ENCODE results near the gene RAP1GAP2. TPM values are rescaled to one million over a fixed set of nuclear protein-coding genes. Genes with fewer than 3 reads are reported as not detected.
A peak's percentile ranks its signal among the peaks of the same experiment; 100 is the strongest.
"Not testable (repeated sequence)": the region's sequence is repeated elsewhere in the genome, so short reads cannot be mapped to it uniquely, and the experiment has no call there.

RAP1GAP2 gene
- 5.7 TPM for total RNA-seq

DNA sequence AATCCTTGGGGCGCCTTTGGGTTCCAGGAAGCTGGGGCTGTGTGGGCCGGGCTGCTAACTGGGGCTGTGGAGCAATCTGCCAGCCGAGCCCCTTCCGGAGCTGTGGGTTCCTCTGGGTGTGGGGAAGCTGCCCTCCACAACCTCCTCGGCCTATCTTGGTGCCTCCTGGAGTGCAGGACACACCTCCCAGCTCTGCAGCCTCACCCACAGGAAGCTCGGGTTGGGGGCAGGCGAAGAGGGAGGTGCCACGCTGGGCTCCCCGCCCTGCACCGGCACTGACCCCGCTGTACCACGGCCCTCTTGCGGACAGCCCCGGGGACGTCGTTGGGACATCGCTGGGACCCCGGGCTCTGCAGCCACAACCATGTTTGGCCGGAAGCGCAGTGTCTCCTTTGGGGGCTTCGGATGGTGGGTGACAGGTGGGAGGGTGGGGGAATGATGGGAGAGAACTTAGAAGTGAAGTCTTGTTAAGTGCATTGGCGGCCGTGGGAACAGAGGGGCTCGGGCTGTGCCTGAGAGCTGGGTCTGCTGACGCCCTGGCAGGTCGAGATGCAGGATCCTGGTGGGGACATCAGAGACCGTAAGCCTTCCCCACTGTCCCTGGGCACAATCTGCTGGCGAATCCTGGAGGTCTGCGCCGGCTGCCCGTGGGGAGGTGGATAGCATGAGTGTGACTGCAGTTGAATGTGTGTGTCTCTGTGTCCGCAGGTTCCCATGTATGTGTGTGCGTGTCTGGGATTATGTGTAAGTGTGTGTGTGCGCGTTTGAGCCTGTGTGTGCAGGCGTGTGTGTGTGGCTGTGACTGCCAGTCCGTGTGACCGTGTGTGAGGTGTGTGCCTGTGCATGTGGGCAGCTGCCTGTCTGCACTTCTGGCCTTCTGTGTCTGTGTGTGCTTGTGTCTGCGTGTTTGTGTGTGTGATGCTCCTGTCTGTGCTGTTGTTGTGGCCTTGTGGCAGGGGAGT is at the start of gene RAP1GAP2:
Gene RAP1GAP2 (plus strand): TSS at position 275 of the 962 bp plus-strand sequence. CDS start 90 bp downstream, at position 365.
- DNase-seq, result no peak

DNA sequence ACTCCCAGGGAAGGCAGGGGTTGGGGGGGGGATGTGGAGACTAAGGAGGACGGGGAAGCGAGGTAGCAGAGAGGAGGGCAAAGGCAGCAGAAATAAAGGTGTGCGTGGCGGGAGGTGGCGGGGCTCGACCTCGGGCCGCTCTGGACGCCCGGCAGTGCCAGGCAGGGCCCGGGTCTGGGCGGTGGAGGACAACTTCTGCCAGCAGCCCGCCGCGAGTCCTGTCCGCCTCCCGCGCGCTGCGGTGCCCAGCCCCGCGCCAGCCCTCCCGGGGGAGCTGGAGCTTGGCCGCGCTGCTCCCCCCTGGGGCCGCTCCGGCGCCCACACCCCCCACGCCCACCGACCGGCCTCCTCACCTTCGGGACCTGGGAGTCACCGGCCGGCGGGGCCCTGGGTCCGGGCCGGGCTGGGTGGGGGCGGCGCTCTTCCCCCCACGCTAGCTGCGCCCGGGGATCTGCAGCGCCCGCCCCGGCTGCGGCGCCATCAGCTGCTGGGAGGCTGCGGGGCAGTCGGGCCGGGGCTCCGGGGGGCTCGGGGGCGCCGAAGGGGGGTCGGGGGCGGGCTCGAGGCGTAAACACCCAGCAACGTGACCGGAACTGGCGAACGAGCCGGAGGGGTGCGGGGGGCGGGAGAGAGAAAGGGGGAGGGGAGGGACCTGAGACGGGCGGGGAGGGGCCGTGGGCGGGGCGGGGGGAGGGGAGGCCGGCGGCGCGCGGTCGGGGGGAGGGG is 47.0 kb upstream of the RAP1GAP2 start, which contains the start of gene CCDC92B:
Gene CCDC92B (minus strand): TSS at position 595 of the 726 bp plus-strand sequence. CDS start 14,507 bp downstream, outside the sequence.
- no peak for DNase-seq

DNA sequence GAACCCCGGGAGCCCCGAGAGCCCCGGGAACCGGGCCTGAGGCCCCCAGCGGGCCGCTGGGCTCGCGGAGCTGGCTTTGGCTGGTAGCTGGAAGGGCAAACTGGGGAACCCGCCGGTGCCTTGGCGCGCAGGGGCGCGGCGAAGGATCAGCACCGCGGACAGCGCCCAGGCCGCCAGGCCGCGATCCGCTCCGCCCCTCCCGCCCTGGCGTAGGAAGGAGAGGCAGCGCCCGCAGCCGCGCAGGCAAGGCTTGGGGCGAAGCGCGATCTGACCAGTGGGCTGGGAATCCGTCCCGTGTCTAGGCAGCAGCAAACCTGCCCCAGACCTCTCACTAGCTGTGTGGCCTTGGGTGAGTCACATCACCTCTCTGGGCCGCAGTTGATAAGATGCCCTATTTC is 46.5 kb upstream of the RAP1GAP2 start:
- peak; percentile 85 for DNase-seq

DNA sequence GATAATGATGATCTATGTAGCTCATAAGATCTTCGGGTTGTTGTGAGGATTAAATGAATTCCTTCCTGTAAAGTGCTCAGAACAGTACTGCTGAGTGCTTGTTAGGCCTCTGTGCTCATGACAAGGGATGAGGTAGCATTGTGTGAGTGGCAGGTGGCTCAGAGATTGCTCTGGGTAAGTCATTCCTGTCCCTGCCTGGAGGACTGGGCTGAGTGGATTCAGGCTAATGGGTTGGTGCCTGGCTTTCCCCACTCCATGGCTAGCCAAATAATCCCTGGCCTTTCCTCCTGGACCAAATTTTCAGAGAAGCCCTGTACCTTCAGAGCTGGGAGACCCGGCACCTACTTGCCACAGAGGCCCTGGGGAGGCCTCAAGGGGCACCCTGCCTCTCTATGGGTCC is 45.5 kb upstream of the RAP1GAP2 start:
- DNase-seq, result no peak

DNA sequence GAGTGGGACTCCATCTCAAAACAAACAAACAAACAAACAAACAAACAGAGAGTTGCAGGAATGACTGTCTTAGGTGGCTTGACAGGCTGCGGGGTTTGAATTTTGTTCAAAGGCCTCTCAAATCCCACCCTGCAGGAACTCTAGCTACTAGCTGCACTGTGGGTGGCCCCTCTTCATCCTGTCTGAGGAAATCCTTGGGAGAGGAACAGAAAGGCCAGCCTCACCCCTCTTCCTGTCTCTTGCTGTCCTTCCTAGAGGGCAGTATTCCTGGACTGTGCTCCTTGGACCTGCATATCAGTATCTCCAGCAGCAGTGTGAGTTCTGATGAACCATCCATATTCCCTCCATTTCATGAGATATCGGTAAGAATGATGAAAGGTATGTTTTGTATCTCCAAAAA is 44.7 kb upstream of the RAP1GAP2 start:
- DNase-seq, result no peak

DNA sequence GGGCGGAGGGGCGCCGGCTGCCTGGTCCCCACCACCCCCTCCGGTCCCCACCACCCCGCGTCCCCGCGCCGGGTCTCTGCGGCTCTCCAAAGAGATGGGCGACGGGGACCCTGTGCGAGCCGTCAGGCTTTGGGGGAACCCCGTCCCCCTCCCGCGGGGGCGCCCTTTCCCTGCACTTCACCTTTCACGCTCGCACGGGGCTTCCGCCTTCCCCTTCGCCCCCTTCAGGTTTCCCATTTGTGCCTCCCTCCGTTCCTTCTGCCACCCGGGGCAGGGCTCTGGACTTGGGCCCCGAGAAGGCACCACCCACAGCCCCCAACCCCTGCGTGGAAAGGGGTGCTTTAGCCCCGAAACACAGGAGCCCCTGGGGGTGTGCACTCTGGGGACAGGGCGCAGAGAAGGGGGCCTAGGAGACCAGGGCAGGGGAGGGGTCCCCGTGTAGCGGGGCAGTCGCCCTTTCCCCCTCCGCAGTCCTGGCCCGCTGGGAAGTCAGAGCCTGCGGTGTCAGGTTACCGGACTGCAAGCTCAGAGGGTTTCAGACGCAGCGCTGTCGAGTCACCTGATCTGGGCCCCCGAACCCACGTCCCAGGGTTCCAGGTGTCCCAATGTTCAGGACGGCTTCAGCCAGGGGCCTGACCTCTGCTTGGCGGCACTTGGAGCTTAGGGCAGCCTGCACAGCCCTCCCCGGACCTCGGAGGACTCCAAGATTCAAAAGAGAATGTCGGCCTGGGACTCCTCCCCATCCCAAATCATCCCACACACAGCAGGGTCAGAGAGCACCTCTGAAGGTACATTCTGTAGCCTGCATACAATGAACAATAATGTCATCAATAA is 40.1 kb upstream of the RAP1GAP2 start:
- no peak for DNase-seq

DNA sequence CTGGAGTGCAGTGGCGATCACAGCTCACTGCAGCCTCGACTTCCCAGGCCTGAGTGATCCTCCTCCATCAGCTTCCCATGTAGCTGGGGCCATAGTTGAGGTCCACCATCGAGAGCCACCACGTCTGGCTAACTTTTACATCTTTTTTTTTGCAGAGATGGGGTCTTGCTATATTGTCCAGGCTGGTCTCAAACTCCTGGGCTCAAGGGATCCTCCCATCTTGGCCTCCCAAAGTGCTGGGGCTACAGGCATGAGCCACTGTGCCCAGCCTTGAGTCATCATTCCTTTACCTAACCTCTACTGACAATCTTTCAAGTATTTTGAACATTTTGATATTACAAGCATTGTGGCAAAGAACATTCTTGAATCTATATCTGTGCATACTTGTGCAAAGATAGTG is 37.4 kb upstream of the RAP1GAP2 start:
- no peak for DNase-seq

DNA sequence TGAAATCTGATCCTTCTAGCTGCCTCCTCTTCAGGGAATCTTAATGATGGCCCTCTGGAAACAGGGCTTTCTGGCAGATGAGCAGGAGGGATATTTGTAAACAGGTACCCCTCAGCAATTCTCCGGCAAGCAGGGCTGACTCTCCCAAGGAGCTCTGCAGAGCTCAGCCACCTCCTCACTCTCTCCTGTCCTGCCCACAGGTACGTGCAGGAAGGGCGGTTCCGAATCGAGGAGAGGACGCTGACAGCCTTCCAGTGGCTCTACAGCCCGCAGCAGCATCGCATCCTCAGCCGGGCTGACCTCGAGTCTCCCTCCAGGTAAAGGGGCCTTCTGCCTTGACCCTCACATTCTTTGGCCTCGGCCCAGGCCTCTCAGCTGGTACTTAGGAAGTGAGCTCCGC is 26.1 kb upstream of the RAP1GAP2 start:
- DNase-seq, result no peak

DNA sequence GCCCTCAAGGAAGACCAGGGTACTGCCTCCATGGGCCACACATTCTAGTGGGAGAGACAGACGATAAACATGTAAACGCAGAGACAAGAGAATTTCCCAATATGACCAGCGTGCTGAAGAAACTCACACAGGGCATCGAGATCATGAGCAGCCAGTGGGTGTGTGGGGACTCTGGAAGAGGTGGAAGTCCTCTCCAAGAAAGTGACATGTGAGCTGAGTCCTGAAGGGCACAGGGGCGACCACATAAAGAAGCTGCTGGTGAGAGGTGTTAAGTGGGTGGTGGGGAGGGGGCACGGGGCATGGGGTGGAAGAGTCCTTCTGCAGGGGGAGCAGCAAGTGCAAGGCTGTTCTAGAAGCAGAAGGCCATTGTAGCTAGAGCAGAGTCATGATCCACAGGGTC is 21.0 kb upstream of the RAP1GAP2 start:
- no peak for DNase-seq

DNA sequence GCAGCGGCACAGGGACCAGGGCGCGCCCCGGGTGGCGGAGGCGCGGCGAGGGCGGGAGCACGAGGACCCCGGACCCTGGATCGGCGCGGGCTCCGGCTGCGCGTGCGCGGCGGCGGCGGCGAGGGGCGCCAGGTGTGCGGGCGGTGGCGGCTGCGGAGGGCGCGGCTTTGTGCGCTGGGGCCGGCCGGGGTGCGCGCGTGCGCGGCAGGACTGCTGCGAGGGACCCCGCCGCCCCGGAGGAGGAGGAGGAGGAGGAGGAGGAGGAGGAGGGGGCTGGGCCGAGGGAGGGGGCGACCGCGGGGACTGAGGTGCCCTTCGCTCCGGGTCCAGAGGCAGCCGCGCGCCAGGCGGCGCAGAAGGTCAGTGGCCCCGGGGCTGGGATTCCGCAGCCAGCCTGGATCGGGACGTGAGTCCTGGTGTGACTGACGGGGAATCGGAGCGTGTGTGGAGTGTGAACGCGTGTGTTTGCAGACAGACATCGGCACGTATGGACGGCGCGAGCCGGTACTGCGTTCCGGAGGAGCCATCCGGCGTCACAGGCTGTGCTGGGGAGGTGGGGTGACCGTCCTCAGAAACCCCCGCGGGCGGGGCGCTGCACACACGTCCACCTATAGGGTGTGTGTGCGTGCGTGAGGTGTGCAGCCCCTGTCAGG is 19.5 kb upstream of the RAP1GAP2 start:
- DNase-seq, result peak; percentile 45

DNA sequence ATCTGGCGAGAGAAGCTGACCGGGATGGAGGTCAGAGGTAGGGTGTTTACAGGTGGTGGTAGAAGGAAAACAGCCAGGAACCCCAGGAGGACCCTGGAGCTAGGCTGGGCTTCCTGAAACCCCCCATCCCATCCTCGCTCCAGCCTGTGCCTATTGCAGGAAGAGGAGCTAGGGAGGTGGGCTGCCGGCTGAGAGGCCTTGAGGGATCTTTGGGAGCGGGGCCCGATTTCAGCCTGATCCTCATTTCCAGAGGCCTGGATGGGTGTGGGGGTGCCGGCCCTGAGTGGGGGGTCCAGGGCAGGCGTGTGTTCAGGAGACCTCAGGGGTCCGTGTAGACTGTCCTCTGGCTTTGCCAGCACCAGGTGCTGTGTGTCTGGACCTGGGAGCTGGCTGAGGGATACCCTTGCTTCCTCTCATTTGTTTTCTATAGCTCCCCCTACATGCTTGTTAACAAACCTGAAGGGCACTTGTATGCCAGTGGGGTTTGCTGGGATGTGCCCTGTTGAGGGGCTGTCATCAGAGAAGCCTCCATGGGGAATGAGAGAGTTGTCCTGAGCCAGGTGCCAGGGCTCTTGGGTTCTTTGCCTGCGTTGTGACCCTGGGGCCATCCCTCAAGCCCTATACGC is 18.9 kb upstream of the RAP1GAP2 start:
- DNase-seq, result no peak

DNA sequence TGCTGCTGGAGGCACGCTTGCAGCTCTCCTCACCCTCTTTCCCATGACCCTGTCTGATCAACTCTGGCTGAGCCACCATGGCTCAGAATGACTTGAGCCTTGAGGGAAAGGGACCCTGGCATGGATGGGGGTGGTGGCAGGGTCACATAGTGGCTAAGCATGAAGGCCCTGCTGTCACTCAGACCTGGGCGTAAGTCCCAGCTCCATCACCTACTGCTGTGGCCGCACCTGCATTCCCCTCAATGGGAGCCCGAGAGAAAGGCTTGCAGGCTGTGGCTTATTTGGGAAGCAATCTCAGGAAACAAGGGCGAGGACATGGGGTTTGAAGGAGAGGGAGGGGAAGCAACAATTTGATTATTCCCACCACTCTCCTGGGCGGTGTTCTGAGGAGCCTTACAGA is 17.7 kb upstream of the RAP1GAP2 start:
- DNase-seq, result no peak

DNA sequence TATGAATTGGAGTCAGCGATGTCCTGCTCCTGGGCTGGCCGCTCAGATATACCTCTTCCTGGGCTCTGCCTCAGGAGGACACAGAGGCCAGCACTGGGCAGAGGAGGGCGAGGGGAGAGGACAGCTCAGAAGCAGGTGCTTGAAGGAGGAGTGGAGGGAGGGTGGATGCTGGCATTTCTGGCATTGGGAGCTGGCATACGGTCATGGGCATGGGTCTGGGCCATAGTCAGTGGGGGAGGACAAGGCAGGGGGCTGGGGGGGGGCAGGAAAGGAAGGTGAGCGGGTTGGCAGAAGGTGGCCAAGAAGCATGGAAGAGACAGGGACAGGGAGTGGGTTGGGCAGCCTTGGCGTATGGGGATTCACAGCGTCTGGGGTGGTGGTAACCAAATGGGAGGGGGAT is 16.7 kb upstream of the RAP1GAP2 start:
- no peak for DNase-seq

DNA sequence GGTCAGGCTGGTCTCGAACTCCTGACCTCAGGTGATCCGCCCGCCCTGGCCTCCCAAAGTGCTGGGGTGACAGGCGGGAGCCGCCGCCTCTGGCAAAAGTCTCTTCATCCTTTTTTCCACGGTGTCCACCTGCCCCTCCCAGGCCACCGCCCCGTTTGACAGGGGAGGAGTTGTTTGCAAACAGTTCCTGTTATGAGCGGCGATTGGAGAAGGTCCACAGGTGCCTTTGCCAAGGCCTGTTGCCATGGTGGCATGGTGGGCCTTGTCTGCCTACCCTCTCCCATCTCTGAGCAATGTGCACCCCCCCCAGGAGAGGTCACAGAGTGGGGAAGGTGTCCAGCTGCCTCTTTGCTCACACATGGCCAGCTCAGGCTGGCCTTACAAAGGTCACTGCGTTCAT is 16.0 kb upstream of the RAP1GAP2 start:
- no peak for DNase-seq

DNA sequence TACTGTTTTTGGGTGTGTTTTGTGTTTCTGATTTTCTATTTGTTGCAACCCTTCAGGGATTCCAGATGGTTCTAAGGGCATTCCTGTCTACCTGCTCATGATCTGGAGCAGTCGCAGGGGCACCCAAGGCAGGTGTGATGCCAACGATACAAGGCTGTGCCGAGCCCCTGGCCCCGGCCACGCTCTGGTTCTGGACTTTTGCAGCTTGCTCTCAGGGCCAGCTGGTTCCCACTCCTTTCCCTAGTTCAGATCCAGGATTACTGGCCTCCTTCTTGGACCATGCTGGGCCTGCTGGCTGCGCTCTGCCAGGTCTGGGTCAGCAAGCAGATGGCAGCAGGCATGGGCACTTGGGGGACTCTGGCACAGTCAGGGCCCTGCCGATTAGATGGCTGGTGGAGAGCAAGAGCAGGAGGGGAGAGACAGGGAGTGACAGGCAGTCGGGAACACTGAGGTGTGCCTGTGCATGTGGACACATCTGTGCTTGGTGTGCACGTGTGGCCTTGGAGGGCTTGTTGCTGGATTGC is 15.2 kb upstream of the RAP1GAP2 start:
- DNase-seq, result no peak

DNA sequence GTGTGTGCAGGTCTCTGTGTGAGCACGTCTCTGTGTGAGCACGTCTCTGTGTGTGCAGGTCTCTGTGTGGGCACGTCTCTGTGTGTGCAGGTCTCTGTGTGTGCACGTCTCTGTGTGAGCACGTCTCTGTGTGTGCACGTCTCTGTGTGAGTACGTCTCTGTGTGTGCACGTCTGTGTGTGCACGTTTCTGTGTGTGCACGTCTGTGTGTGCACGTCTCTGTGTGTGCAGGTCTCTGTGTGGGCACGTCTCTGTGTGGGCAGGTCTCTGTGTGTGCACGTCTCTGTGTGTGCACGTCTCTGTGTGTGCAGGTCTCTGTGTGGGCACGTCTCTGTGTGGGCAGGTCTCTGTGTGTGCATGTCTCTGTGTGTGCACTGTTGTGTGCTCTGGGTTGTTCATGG is 14.6 kb upstream of the RAP1GAP2 start:
- not testable (repeated sequence) for DNase-seq

DNA sequence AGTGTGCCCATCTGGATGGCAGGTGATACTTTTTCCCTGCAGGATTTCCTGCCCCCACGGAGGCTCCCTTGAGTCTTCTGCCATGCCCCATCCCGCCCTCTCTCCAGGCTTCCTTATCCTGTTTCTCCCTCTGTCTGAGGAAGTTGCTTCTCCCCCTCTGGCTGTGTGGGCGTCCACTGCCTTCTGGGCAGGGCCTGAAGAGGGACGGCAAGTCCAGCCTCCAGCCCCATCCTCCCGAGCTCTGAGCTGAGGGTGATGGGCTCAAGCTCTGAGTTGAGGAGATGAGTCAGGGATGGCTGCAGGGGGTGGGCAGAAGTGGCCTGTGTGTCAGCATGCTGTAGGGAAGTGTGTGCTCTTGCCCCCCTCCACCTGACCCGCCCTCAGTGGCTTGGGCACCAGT is 14.2 kb upstream of the RAP1GAP2 start:
- DNase-seq, result no peak

DNA sequence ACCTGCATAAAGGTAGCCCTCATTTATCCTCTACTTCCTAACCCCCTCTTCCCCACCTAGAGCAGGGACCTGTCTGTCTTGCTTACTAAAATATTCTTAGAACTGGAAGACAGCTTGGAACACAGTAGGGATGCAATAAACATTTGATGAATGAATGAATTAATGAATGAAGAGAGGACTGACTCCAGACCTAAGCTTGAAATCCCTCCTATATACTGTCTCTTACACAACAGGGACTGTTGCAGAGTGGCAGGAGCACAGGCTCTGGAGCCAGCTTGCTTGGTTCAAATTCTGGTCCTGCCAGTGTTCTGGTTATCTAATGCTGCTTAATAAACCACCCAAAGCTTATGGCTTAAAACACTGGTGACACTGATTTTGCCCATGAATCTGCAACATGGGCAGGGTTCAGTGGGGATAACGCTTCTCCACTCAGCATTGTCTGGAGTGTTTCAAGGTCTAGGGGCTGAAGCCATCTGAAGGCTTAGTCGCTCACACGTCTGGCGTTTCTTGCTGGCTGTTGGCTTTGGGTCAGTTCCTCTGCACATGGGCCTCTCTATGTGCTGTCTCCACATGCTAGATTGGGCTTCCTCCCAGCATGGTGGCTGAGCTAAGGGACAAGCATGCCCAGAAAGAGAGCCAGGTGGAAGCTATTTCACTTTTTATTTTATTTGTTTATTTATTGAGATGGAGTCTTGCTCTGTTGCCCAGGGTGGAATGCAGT is 12.8 kb upstream of the RAP1GAP2 start:
- no peak for DNase-seq

DNA sequence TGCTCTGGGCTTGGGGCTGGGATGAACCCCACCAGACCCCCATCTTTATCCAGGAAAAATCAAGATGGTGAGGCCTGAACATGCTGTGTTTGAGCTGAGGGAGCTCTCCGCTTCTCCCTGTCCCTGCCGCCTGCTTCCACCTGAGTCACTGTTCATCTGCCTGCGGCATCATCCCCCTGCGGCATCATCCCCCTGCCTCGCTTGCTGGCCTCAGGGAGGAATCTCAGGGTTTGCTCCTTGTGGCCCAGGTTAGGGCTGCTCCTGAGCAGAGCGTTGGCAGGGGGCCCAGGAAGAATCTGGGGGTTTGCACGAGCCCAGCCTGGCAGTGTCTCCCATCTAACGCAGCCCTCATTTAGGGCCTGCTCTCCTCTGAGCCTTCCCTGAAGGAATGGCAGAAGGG is 11.4 kb upstream of the RAP1GAP2 start:
- DNase-seq, result no peak

DNA sequence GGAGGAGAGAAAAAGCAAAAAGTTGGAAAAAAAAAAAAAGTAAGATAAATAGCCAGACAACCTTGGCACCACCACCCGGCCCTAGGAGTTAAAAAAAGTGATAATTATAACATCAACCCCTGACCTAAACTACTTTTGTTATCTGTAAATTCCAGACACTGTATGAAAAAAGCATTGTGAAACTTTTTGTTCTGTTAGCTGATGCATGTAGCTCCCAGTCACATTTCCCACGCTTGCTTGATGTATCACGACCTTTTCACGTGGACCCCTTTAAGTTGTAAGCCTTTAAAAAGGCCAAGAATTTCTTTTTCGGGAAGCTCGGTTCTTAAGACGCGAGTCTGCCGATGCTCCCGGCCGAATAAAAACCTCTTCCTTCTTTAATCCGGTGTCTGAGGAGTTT is 10.9 kb upstream of the RAP1GAP2 start:
- not testable (repeated sequence) for DNase-seq

Measured in tongue (tissue), 2 donors.